ENCODE results near the gene BCHE.

The BCHE gene

GRCh38 chr3:165749241-165749640, 88.0 kb downstream of the BCHE start:
- no peak for DNase-seq

GRCh38 chr3:165748094-165748493, 89.1 kb downstream of the BCHE start:
- no peak for DNase-seq

GRCh38 chr3:165746874-165747273, 90.3 kb downstream of the BCHE start:
- no peak for DNase-seq

- no peak for DNase-seq
Measured at GRCh38 chr3:165744025-165744424, 93.2 kb downstream of the BCHE start.

- DNase-seq: no peak
Measured at GRCh38 chr3:165742351-165742750, 94.9 kb downstream of the BCHE start.

- no peak for DNase-seq
Measured at GRCh38 chr3:165729756-165730155, 107.5 kb downstream of the BCHE start.

- DNase-seq: no peak
Measured at GRCh38 chr3:165728924-165729323, 108.3 kb downstream of the BCHE start.

GRCh38 chr3:165725296-165725695, 111.9 kb downstream of the BCHE start:
- no peak for DNase-seq

All from NCI-H524 treated with DMSO at 0.1 percent for 48 hours (cell line).